ENCODE results near the gene ICA1.

Gene ICA1

DNA sequence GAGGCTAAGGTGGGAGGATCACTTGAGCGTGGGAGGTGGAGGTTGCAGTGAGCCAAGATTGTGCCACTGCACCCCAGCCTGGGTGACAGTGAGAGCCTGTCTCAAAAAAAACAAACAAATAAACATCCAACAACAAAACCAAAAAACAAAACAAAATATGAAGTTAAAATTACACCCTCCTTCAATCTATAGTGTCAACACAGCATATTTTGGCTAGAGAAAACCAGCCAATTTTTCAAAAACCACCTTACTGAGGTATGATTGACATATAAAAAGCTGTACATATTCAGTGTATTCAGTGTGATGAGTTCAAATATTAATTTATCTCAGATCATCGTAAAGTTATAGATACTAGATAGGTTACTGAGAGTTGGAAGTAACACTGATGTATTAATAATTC lies 102.4 kb downstream of the ICA1 start:
- no peak for DNase-seq (ENCODE audit: low spot score)

DNA sequence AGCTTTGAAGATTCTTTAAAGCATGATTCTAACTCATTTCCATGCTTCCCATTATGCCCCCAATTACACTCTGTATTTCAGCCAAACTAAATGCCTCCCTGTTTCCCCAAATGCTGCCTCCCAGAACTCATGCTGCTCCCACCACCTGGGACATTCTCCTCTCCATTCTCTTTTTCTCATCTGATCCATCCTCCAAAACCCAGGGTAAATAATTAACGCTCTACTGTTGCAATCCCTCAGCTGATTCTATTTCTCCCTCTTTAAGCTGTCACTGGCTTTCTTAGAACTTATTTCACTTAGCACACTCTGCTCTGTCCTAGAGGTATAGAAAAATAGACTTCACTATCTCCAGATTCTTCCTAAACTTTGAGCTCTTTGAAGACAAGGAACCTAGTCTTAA lies 104.7 kb downstream of the ICA1 start:
- DNase-seq (ENCODE audit: low spot score): no peak

DNA sequence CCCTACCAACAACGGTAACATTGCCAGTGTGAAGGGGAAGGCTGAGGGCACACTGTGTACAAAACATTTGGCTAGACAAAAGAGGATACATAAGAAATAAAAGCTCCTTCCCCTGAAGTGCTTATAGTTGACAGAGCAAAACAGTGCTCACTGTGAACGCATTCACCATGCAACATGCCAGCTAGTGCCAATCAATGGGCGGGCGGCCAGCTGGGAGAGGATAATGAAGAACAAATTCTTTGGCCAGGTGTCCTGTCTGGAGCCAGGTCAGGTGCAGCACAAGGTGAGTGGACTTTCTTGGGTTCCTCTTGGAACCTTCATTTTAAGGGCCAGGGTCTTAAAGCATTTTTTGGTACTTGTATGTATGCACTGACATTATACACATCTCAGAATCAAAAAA lies 106.1 kb downstream of the ICA1 start:
- DNase-seq (ENCODE audit: low spot score): no peak

DNA sequence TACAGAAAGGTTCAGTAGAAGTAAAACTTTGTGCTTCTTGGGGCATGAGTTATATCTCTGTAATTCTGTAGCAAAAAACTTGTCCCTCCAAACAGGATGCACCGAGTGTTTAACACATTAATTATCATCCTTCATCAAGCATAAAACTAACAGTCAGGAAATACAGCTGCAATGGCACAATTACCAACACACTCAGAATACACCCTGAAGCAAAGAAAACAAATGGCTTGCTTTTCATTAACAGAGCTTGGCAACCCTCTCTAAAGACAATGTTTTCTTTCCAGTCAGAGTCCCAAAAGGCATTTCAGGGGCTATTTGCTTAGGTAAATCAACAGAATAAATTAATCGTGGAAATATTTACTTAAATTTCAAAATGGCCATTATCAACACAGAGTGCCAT lies 107.7 kb downstream of the ICA1 start:
- no peak for DNase-seq (ENCODE audit: low spot score)

DNA sequence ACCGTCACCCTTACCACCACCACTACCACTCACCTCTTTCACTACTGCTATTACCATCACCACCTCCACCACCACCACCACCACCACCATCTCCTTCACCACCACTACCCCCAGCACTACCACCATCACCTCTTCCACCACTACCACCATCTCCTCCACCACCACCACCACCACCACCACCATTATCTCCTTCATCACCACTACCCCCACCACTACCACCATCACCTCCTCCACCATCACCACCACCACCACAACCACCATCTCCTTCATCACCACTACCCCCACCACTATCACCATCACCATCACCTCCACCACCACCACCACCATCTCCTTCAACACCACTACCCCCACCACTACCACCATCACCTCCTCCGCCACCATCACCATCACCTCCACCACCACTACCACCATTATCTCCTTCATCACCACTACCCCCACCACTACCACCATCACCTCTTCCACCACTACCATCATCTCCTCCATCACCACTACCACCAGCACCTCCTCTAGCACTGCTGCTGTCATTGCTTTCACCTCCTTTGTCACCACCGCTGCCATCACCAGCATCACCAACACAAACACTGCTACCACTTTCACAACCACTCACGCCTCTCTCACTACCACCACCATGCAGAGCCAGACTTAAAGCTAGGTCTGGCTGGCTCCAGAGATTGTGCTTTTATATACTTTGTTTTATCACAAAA lies 109.3 kb downstream of the ICA1 start:
- DNase-seq (ENCODE audit: low spot score): no peak

DNA sequence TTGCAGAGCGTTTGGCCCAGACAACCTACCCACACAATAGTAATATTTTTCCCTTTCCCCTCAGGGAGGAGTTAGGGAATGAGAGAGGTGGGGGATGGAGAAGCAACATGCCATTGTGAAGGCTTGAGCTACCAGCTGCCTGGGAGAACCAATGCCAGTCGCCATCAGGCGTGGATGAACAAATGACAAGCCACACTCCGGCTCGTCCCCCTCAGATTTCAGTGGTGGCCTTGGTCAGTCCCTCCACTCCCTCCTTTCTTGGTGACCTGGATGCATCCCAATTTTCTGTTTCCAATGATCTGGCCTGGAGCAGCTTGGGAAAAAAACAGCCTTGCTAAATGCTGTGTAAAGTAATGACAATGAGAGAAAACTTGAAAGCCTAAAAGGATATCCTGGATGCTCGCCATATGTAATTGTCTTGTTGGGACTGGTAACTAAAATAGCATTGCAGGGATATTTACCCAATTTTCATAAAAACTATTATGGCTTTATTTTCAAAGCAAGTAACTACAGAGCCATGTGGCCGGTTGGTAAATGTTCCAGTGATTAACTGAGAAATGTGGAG lies 110.7 kb downstream of the ICA1 start:
- no peak for DNase-seq (ENCODE audit: low spot score)

DNA sequence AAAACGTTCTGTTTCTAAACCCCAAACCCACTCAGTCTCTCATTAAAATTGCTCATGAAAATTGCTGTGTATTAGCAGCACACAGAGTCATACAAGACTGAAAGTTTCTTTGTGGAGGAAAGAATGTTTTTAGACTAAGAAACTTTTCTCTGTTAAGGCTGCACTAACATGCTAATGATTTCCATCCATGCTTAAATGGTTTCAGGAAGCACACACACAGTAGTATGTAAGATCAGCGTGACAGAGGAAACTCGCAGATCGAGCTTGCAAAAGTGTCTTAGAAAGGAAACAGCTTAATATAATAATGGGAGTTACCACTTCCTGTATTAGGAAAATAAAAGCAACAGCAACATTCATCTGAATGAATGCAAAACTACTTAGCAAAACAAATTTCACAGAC lies 112.7 kb downstream of the ICA1 start:
- peak; percentile 63 for DNase-seq (ENCODE audit: low spot score)

DNA sequence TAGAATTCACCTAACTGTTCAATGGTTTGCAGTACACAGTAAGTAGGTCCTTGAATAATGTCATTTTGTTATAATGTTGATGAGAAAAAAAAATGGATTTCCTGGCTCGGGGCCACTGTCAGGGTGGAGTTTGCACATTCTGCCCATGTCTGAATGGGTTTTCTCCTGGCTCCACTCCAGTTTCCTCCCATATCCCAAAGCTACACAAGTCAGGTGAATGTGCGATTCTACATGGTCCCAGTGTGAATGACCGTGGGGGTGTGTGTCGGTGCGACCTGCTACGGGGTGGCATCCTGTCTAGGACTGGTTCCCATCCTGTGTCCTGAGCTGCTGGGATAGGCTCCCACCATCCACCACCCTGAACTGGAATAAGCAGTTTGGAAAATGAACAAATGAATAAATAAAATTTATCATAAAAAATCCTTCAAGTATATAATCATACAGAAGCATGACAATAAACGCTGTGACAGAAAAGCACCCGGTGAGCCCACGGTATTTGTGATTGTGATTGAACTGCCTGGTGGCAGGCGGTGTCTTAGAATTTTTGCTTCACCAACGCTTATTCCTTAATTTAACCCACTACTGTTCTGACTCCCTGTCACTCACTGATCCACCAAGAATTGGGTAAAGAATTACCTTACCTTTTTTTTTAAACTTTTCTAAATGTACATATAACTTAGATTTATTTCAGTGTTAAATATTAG lies 114.1 kb downstream of the ICA1 start:
- no peak for DNase-seq (ENCODE audit: low spot score)

DNA sequence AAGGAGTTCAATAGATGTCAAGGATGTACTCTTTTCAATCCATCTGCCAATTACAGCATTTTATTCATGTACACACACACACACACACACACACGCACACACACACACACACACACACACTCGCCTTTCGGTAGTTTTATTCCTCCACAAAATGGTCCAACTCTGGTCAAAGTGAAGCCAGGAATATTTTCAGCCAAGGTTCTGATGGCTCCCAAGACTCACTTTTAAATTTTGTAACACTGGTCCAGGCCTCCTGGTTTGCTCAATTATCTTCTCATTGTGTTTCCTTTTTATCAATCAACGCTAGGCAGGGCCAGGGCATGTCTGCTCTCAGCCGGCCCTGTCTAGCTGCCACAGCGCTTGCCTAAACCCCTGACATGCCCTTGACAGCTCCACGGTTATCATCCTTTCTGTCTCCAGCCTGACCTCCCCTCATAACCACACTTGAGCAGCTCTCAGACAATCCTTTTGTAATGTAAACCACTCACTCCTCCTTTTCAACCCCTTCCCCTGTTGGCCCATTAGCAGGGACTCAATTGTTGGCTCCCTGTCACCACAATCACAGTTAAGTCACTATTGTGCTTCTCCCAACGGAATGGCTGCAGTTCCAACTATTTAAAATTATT lies 115.1 kb downstream of the ICA1 start:
- no peak for DNase-seq (ENCODE audit: low spot score)

DNA sequence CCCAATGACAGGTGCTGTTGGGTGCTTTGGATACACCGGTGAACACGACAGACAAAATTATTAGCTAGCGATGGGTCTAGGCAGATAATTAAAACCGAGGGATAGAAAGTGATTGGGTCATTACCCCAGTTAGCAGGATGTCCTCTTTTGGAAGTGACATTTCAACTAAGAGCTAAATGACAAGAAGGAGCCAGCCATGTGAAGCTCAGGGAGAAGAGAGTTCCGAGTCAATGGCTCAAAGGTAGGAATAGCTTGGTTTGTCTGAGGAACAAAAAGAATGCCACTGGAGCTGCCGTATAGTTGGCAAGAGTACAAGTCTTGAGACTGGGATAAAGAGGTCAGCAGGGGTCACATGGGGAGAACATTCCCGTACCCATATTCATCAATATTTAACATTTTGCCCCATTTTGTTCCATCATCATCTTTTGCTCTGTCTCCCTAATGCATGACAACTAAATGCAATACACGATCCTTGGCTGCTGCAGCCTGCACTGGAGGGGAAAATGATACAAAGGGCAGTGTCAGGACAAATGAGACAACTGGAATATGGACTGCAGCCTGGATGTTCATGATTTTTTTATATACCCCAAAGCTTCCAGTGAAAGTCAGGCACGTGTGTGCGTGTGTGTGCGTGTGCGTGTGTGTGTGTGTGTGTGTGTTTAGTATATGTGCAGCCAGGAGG lies 115.7 kb downstream of the ICA1 start:
- DNase-seq (ENCODE audit: low spot score): no peak

DNA sequence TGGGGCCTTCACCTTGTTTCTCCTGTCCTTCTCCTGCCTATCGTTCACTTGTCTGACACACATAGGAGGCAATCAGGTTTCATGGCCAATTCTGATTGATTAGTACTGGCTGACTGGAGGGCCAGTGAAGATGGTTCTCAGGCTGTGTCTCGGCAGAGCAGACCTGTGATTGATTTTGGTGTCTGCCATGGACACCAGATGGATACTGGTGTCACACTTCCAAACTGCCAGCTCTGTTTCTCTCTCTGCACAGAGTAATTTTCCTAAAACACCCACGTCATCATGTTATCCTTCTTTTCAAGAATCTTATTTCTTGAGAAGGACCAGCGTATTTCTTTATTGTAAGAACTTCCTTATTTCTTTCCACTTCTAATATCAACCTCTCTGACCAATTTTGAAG lies 117.1 kb downstream of the ICA1 start:
- no peak for DNase-seq (ENCODE audit: low spot score)

DNA sequence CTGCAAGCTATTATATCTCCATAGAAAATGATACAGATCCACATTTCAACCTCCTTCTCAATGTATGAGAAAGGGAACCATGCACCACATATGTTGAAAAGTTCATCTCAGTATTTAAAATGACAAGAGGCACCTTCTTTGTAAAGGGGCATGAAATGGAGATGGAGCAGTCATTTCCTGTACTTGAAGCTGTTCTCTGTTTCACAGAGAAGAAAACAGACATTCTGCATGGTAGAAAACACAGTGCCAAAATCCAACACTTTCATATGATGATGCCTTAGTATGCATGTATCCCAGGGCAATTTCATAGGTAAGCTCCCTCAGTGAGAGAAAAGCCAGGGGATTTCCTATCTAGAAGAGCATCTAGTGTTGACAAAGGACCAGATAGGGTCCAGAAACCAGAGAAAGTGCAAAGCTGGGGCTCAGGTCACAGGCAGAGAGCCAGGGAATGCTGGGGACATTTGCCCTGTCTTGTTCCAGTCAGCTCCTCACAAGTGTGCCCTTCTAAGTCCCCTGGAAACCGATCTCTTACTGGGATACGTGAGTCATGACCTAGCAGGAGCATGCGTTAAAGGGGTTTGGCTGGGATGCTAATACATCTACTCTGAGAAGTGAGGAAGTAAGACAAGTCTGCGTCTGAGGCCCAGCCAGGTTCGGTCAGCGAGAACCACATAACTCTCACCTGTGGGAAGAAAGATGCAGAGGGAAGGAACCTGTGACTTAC lies 118.7 kb downstream of the ICA1 start:
- no peak for DNase-seq (ENCODE audit: low spot score)

DNA sequence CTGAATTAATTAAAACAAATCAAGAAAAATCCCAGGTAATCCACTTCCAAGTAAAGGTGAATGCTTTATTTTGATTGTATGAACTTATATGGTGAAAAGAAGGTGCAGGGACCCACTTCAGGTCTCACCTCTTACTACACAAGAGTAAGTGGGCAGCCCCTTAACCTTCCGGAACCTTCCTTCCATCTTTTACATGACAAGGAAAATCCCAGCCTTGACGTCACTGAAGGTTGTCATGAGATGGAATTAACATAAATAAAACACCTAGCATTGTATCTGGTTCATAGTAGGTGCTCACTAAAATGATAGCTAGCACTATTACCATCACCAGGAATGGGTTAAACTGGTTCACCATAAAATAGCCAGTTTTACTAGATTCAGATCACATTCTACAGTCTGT lies 119.5 kb downstream of the ICA1 start:
- no peak for DNase-seq (ENCODE audit: low spot score)

DNA sequence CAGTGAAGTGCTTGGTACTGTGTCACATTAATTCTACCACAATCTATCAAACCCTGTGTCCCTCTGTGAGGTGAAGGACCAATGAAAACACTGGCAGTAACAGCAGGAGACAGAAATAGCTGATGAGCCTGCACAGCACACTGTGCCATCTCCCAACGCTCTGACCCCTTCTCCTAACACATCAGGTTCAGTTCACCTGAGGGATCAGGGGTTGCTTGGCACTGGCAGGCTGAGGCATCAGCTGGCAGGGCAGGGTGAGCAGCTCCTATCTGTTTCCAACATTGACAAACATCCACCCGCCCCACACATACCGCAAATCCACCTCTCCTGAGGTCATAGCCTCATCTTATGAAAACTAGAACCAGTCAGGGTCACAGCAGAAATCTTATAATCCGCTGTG lies 120.9 kb downstream of the ICA1 start:
- no peak for DNase-seq (ENCODE audit: low spot score)

DNA sequence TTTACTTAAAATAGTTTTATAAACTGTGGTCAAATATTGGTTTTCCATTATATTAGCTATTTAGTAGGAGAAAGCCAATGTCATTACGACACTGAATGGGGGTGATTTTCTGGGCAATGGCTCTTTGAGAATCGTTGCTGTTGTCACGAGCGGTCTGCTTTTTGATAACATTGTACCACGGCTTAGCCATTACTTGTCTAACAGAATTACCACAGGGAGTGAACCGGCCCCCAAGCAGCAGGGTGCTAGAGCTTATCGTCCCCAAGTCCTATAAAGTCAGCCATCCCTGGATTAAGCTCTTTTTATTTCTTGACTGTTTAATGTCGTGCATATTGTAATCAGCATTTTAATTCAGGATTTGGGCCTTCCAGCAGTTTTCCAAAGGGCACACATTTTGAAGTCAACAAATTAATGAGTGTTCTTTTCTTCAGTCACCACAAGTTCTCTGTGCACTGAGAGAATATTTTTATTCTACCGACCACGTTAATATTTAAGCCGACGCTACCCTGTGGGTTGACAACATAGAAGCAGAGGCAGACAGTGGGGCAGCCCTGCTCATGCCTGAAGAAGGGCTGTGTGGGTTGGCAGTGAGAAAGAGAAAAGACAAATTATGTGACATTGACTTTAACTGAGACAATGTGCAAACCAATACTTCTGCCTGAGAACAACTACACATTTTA lies 125.8 kb downstream of the ICA1 start:
- no peak for DNase-seq (ENCODE audit: low spot score)

DNA sequence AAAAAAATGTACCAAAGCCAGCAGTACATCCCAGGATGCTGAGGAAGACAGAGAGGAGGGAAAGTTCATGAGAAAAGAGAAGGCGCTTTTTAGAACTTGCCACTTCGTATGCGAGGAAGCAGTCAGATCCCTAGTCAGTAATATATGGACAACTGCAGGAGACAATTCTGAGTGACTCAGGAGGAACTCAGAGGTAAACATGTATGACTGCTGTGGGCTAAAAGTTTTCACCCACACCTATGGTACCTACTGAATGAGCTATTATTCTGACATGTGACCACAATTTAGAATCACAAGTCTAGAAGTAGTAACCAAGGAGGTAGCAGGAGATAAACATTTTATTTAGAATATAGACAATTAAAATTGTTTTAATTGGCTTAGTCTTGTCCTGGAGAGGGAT lies 126.5 kb downstream of the ICA1 start:
- DNase-seq (ENCODE audit: low spot score): no peak

DNA sequence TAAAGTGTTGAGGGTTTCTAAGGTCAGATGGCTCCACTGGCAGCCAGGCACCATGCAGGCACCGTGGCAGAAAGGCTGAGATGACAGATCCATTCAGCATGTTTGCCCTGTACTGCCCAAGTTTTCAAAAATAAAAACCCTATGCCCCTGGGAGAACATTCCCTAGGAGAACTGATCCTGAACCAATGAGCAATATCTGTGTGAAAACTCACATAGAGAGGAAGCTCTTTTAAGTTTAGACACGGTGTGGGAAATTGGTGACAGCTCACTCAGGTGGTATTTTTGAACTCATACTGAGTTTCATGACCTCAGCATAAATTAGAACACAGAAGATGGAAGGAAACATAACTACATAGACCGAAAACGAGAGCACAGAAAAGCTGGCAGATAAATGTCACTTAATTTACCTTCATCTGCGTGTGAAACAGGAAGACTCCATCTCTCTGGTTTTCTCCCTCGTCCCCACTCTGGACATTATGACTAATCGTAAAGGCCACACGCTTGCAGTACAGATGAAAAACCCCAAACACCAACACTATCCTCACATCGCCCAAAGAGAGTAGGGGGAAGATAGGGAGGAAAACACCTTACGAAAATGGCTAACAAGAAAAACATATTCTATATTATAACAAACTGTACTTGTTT lies 127.8 kb downstream of the ICA1 start:
- no peak for DNase-seq (ENCODE audit: low spot score)

DNA sequence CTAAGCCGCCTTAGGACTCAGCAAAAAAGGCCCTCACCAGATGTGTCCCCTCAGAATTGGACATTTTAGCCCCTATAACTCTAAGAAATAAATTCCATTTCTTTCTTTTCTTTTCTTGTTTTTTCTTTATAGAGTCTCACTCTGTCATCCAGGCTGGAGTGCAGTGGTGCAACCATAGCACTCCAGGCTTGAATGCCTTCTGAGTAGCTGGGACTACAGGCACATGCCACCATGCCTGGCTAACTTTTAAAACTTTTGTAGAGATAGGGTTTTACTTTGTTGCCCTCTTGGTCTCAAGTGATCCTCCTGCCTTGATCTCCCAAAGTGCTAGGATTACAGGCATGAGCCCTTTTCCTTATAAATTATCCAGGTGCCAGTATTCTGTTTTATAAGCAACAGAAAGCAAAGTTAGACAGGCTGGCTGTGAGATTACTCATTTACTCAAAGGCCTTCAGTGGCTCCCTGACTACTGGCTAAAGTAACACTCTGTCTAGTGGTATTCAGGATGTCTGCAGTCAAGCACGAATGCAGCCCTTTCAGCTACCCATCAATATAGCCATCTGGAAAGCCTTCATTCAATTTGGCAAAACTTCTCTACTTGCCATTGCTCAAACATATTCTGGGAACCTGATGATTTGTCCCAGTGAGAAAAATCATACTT lies 128.6 kb downstream of the ICA1 start:
- DNase-seq (ENCODE audit: low spot score): no peak

DNA sequence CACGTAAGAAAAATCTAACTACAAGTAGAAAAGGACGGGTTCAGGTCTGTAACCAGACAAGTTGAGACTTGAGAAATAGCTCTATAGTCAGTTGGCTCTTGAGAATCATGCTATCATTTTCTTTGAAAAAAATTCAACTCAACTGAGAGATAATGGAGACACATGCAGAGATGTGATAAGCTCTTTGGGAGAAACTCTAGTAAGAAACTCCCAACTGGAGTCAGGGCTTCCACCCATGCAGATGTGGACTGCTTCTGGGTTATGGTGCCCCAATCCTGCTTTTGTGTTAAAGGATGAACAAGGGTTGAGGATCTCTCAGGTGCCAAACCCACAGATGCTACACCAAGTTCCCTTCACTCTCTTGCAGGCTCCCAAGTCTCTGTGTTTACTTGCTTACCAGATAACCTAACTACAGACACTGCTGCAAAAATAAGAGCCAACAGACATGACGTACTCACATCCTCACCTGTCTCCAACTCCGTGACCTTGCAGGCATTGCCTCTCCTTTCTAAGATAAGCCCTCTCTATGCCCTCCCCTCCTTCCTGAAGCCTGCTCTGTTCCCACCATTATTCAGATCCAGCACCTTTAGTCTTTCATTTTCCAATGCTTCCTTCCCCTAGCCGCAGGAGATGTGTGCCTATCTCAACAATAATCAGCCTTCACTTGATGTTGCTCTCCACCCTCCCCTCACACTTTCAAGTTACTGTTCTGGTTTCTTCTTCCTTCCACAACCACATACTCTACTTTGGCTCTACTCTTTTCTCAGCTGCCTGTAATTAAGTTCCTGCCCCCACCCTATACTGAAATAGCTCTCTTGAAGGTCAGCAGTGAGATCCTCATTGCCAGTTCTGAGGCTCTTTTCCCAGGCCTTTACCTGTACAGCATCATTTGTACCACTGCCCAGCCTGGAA lies 130.0 kb downstream of the ICA1 start:
- no peak for DNase-seq (ENCODE audit: low spot score)

Measured in NAMALWA (cell line).